Bronchial epithelial cell (primary cell): ENCODE data around the gene COG8. TPM values are rescaled to one million over a fixed set of nuclear protein-coding genes. Genes with fewer than 3 reads are reported as not detected.

Experiments
- DNase-seq: peaks from one replicate; pipeline ENCODE4 v3.0.0-alpha.2; 2010; ENCODE audit warnings: low read depth
- FAIRE-seq: peaks from 2 replicates; lab custom pipeline; 2011; peaks lifted over from hg19 to GRCh38; lab: Jason Lieb, UNC
- H3K27me3 ChIP-seq: 2 replicates; pipeline ENCODE4 v1.5.1; 2011; ENCODE audit warnings: low read length; ENCODE audit not compliant: control insufficient read depth, insufficient read depth
- H3K36me3 ChIP-seq: 2 replicates; pipeline ENCODE4 v1.5.1; 2011; ENCODE audit warnings: low read length; ENCODE audit not compliant: control insufficient read depth, insufficient read depth
- H3K4me3 ChIP-seq: 2 replicates; pipeline ENCODE4 v1.5.1; 2011; ENCODE audit warnings: mild to moderate bottlenecking, low read depth, low read length, control low read depth
- total RNA-seq: library from RNA; depleted of rRNA; stranded (reverse); fragments of >200 nt; gene quantifications from 2 replicates; pipeline ENCODE4 v1.2.1, GENCODE V29; 2014
- TF ChIP-seq, protein P1 (sequence below): IDR thresholded peaks from 2 replicates; pipeline ENCODE4 v1.5.1; 2011; ENCODE audit warnings: mild to moderate bottlenecking, moderate library complexity, low read length, control low read depth, inconsistent platforms; ENCODE audit not compliant: insufficient read depth, severe bottlenecking

Gene COG8
- total RNA-seq, 1 donor from 2014 or later: 18.2 TPM

GRCh38 chr16:69311533-69312387, 27.6 kb downstream of the COG8 start:
- Histone ChIP-seq H3K36me3 (peaks cover 17% of the 10 kb centered on the region), H3K4me3 (peak overlapping the region; percentile 58), H3K27me3 (no peaks in the 10 kb centered on the region)
- TF ChIP-seq, protein P1, sequence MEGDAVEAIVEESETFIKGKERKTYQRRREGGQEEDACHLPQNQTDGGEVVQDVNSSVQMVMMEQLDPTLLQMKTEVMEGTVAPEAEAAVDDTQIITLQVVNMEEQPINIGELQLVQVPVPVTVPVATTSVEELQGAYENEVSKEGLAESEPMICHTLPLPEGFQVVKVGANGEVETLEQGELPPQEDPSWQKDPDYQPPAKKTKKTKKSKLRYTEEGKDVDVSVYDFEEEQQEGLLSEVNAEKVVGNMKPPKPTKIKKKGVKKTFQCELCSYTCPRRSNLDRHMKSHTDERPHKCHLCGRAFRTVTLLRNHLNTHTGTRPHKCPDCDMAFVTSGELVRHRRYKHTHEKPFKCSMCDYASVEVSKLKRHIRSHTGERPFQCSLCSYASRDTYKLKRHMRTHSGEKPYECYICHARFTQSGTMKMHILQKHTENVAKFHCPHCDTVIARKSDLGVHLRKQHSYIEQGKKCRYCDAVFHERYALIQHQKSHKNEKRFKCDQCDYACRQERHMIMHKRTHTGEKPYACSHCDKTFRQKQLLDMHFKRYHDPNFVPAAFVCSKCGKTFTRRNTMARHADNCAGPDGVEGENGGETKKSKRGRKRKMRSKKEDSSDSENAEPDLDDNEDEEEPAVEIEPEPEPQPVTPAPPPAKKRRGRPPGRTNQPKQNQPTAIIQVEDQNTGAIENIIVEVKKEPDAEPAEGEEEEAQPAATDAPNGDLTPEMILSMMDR: no peak
- no peak for FAIRE-seq
- DNase-seq: peak; percentile 42

- Histone ChIP-seq H3K36me3 (peaks cover 10% of the 10 kb centered on the region), H3K4me3 (peak within 1 kb of the TSS; percentile 58), H3K27me3 (no peaks in the 10 kb centered on the region)
- DNase-seq (peak; percentile 86), FAIRE-seq (no peak)
- TF ChIP-seq, protein P1: peak; percentile 89
Measured at GRCh38 chr16:69310653-69311532, 28.5 kb downstream of the COG8 start, which contains the start of gene VPS4A. Gene VPS4A, plus strand, starts transcription at chr16:69311350. Its CDS starts 162 bp downstream, at chr16:69311512.

DNA sequence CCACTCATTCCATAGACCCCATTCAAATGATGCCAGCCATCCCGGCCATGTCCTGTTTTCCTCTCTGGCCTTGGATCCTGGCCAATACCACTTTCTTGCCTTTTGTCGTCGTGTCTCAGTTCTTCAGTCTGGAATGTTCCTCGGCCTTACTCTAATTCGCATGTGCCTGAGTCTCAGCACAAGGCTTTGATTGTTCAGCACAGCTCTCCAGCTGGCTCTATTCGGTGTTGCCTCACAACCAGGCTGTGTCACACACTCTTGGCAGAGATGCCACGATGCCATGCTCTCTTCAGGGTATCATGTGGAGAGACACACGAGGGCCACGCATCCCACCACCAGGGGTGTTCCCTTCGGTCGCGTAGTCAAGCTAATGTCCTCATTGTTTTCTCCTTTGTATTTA, 30.0 kb downstream of the COG8 start:
- Histone ChIP-seq H3K36me3 (peaks cover 3% of the 10 kb centered on the region), H3K4me3 (no peak overlapping the region), H3K27me3 (no peaks in the 10 kb centered on the region)
- FAIRE-seq (no peak), DNase-seq (no peak)
- TF ChIP-seq, protein P1: no peak

DNA sequence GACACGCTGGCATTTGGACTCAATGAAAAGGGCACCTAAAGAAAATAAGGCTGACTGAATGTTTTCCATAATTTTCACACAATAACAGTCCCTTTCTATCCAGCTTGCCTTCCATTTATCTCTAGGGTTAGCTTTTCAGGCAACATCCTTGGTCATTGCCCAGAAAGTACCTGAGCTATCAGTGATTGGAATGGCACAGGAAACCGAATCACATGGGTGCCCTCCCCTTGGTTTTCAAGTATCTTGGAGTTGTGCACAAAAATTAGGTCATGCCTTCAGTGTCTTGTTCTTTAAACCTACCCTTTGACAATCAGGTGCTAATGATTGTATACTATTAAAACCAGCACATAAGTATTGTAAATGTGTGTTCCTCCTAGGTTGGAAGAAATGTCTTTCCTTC, 31.5 kb downstream of the COG8 start:
- peaks cover 3% of the 10 kb centered on the region for H3K36me3 ChIP-seq
- H3K4me3 ChIP-seq: no peak overlapping the region
- H3K27me3 ChIP-seq: no peaks in the 10 kb centered on the region
- no peak for DNase-seq
- FAIRE-seq: no peak
- TF ChIP-seq, protein P1: no peak

DNA sequence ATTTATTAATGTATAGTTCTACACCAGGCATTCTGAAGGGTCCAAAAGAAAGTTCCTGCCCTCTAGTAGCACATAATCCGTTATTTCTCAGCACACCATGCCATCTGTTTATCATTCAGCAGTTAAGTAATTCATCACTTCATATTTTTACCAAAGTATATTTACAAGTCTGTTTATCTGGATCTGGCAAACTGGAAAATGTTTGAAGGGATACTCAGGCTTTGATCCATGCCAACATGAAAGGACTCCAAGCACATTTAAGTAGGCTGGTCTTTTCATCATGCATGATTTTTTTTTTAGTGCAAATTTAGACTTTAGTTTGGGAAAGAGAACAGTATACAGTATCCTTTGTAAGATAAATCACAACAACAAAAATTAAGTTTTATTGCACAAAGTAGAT, 32.3 kb downstream of the COG8 start:
- TF ChIP-seq, protein P1: no peak
- H3K36me3 ChIP-seq: peaks cover 3% of the 10 kb centered on the region
- FAIRE-seq (no peak), DNase-seq (no peak)
- no peaks in the 10 kb centered on the region for H3K27me3 ChIP-seq
- no peak overlapping the region for H3K4me3 ChIP-seq
